Iris pigment epithelial cell (primary cell): ENCODE measurements around the gene ZNF518A.
"Not testable (repeated sequence)": the region's sequence is repeated elsewhere in the genome, so short reads cannot be mapped to it uniquely, and the experiment has no call there.

Experiments
- DNase-seq: peaks from one replicate; pipeline ENCODE4 v3.0.0-alpha.2; 2011; ENCODE audit warnings: low read depth

ZNF518A gene

GRCh38 chr10:96133135-96133534 is 3.0 kb downstream of the ZNF518A start:
- peak; percentile 58 for DNase-seq

- DNase-seq, result no peak
Observed at GRCh38 chr10:96136810-96137209, 6.7 kb downstream of the ZNF518A start.

DNA sequence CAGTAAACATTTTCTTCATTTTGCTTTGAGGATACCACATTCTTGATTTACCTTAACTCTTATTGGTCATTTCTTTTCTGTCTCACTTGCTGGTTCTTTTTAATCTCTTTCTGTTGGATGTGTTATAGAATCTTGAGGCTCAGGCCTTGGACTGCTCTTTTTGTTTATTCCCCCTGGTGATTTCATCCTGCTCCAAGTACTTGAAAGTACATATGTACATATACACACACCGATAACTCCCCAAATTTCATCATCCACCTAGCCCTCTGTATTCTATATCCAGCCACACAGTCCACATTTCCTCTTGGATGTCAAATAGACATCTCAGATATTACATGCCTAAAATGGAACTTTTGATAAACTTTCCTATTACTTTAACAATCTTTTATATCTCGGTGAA is 7.5 kb downstream of the ZNF518A start:
- no peak for DNase-seq

- no peak for DNase-seq
Observed at GRCh38 chr10:96138102-96138501, 8.0 kb downstream of the ZNF518A start.

DNA sequence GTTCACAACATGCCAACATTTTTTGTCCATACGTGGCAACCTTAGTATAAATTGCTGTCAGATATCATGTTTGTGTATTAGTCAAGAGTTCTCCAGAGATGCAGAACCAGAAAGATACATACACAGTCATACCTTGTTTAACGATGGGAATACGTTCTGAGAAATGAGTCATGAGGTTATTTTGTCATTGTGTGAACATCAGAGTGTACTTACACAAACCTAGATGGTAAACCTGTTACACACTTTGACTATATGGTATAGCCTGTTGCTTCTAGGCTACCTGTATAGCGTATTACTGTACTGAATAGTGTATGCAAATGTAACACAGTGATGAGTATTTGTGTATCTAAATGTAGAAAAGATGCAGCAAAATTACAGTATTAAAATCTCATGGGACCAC is 22.3 kb downstream of the ZNF518A start:
- DNase-seq, result no peak

- peak; percentile 14 for DNase-seq
Observed at GRCh38 chr10:96153070-96153469, 23.0 kb downstream of the ZNF518A start.

- no peak for DNase-seq
Observed at GRCh38 chr10:96165726-96166125, 35.6 kb downstream of the ZNF518A start.

DNA sequence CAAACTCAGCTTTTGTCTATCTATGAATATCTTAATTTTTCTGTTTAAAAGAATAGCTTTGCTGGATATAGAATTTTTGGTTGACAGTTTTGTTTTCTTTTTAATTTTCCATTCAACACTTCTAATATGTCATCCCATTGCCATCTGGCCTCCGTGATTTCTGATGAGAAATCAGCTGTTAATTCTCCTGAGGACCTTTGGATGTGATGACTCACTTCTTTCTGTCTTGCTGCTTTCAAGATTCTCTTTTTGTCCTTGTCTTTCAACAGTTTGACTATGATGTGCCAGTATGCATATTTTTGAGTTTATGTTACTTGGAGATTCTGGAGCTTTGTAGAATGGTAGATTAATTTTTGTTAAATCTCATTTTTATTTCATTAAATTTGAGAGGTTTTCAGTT is 38.4 kb downstream of the ZNF518A start:
- no peak for DNase-seq

DNA sequence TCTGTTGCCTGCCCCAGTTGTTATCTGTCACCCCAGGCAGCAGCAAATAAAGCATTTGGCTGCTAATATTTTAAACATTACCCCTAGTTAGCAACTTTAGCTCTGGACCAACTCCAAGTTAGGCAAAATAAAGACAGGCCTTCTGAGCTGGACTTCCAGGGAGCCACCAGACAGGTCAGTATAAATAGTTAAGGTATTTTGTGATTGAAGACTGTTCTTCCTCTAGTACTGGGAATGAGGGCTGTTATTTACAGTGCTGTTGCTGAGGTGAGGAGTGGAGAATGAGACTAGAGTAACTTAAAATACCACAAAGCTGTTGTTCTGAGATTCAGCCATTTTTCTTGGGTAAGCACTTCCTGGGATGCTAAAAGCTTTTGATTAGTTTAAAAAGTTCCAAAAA is 40.1 kb downstream of the ZNF518A start:
- no peak for DNase-seq

GRCh38 chr10:96172666-96173065 is 42.6 kb downstream of the ZNF518A start:
- DNase-seq, result no peak

- DNase-seq, result no peak
Observed at GRCh38 chr10:96176985-96177384, 46.9 kb downstream of the ZNF518A start.

DNA sequence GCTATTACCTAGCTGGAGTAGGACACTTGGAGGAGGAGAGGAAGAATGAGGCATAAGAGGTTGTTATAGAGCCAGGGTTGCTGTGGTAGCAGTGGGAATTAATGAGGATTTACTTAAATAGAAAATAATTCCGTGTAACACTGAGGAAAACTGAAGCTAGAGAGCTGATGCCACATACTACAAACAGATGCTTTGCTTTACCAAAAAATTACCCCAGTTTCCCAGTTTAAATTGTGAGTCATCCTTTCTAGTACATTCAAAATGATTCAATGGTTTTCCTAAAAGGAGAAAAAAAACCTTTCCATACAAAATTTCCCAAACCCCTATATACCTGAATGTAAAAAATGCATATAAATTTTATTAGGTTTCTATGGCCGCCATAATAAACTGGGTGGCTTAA is 58.3 kb downstream of the ZNF518A start:
- DNase-seq, result no peak

- DNase-seq, result peak; percentile 36
Observed at GRCh38 chr10:96188916-96189315, 58.8 kb downstream of the ZNF518A start.

DNA sequence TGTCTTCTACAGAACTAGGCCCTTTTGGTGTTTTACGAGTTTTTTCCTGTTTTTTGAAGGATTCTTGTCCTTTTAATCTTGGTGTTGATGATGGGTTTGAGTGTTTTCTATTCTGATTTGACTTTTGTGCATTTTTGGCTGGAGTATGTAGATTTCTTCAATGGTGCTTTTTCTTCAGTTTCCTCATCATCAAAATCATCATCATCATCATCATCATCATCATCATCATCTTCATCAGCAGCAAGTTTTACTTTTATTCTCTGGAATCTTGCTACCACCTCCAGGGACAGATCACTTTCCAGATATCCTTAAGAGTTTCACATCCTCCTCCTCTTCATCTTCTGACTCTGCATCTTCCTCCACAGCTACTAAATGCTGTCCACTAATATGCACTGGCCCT is 59.4 kb downstream of the ZNF518A start:
- DNase-seq, result not testable (repeated sequence)

- no peak for DNase-seq
Observed at GRCh38 chr10:96201525-96201924, 71.4 kb downstream of the ZNF518A start.

GRCh38 chr10:96205580-96205979 is 75.5 kb downstream of the ZNF518A start:
- no peak for DNase-seq

- DNase-seq, result no peak
Observed at GRCh38 chr10:96208271-96208670, 78.2 kb downstream of the ZNF518A start.

GRCh38 chr10:96208946-96209345 is 78.8 kb downstream of the ZNF518A start:
- no peak for DNase-seq

GRCh38 chr10:96211764-96212163 is 81.7 kb downstream of the ZNF518A start:
- no peak for DNase-seq

DNA sequence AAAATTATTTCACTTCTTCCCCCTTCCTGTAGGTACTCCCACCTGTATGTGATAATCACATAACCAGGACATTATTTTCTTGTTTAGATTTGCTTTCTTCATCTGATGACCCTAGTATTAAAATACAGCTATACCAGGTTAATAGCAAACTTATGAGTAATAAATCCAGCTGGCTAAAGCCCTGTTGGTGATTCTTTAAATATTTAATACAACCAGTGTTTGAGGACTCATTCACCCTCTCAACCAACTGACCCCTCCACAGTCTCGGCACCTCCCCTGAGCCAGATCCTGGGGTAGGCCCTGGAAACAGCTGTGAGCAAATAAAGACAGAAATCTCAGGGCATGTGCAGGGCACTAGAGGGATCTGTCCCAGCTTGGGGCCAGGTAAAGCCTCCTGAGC is 82.8 kb downstream of the ZNF518A start:
- no peak for DNase-seq
